OCI-LY1 (cell line): ENCODE measurements around the gene ATP13A5.

Experiments used
- EZH2 ChIP-seq: fragments of 200-600 bp; sonication (generic), shearing (Covaris generic); IDR thresholded peaks from 2 replicates; pipeline ENCODE4 v1.8.0; 2017; ENCODE audit warnings: borderline replicate concordance, mixed run types, mild to moderate bottlenecking, antibody characterized with exemption, low read length, moderate library complexity, mixed read lengths
- TF ChIP-seq, protein P1 (sequence below): fragments of 200-600 bp; sonication (generic), shearing (Covaris generic); IDR thresholded peaks from 2 replicates; pipeline ENCODE4 v1.5.1; 2017; ENCODE audit warnings: mild to moderate bottlenecking, antibody characterized with exemption, low read length, moderate library complexity, mixed read lengths

DNA sequence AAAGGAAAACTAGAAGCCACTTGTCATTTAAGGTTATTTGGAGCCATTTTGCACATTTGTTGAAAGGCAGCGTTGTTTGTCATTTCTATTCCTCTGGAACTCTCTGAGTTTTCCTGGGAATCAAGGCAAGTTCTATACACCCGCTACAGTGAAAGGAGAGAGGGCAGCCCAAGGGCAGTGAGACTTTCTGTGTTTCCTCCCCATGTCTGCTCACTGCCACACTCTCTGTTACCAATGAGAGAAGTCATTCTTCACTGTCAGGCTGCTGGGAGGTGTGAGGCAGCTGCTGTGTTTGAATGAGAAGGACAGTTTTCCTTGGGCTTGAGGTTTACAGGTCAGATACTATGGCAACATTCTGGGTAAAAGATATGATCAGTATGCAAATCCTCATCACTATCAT lies 36.0 kb downstream of the ATP13A5 start:
- TF ChIP-seq, protein P1, sequence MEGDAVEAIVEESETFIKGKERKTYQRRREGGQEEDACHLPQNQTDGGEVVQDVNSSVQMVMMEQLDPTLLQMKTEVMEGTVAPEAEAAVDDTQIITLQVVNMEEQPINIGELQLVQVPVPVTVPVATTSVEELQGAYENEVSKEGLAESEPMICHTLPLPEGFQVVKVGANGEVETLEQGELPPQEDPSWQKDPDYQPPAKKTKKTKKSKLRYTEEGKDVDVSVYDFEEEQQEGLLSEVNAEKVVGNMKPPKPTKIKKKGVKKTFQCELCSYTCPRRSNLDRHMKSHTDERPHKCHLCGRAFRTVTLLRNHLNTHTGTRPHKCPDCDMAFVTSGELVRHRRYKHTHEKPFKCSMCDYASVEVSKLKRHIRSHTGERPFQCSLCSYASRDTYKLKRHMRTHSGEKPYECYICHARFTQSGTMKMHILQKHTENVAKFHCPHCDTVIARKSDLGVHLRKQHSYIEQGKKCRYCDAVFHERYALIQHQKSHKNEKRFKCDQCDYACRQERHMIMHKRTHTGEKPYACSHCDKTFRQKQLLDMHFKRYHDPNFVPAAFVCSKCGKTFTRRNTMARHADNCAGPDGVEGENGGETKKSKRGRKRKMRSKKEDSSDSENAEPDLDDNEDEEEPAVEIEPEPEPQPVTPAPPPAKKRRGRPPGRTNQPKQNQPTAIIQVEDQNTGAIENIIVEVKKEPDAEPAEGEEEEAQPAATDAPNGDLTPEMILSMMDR, result no peak
- TF ChIP-seq EZH2, result no peak
